HG03135 (cell line): Measurements from ENCODE around the gene SLC16A8.
"Not testable (repeated sequence)": the region's sequence is repeated elsewhere in the genome, so short reads cannot be mapped to it uniquely, and the experiment has no call there.

Source experiments
- ATAC-seq: cut with Tn5 transposase; IDR thresholded peaks from one replicate; pipeline ENCODE4 v1.9.1; 2021; ENCODE audit warnings: mild to moderate bottlenecking, moderate library complexity; ENCODE audit not compliant: unreplicated experiment

SLC16A8 gene

GRCh38 chr22:38049812-38050619 lies 34.0 kb downstream of the SLC16A8 start:
- ATAC-seq, result no peak

GRCh38 chr22:38046070-38046748 lies 37.8 kb downstream of the SLC16A8 start:
- no peak for ATAC-seq

- no peak for ATAC-seq
Observed at GRCh38 chr22:38043151-38044039, 40.6 kb downstream of the SLC16A8 start.

GRCh38 chr22:38042488-38042790 lies 41.5 kb downstream of the SLC16A8 start:
- no peak for ATAC-seq

GRCh38 chr22:38041760-38042487 lies 42.1 kb downstream of the SLC16A8 start:
- ATAC-seq, result no peak

GRCh38 chr22:38040953-38041759 lies 42.8 kb downstream of the SLC16A8 start:
- no peak for ATAC-seq

- no peak for ATAC-seq
Observed at GRCh38 chr22:38038890-38039812, 44.8 kb downstream of the SLC16A8 start.

- no peak for ATAC-seq
Observed at GRCh38 chr22:38038426-38038825, 45.6 kb downstream of the SLC16A8 start.

GRCh38 chr22:38037367-38038150 lies 46.4 kb downstream of the SLC16A8 start:
- ATAC-seq, result not testable (repeated sequence)

- no peak for ATAC-seq
Observed at GRCh38 chr22:38036392-38037062, 47.5 kb downstream of the SLC16A8 start.

- ATAC-seq, result no peak
Observed at GRCh38 chr22:38035530-38035885, 48.5 kb downstream of the SLC16A8 start.

GRCh38 chr22:38034884-38035529 lies 49.0 kb downstream of the SLC16A8 start:
- no peak for ATAC-seq

- ATAC-seq, result no peak
Observed at GRCh38 chr22:38034278-38034882, 49.6 kb downstream of the SLC16A8 start.

- no peak for ATAC-seq
Observed at GRCh38 chr22:38033522-38034277, 50.3 kb downstream of the SLC16A8 start.

- ATAC-seq, result no peak
Observed at GRCh38 chr22:38032681-38033521, 51.1 kb downstream of the SLC16A8 start.
